GM19438 (cell line): Measurements from ENCODE around the gene ZBTB25.
"Not testable (repeated sequence)": the region's sequence is repeated elsewhere in the genome, so short reads cannot be mapped to it uniquely, and the experiment has no call there.

Source experiments
- ATAC-seq: cut with Tn5 transposase; IDR thresholded peaks from one replicate; pipeline ENCODE4 v1.9.1; 2021; ENCODE audit warnings: low read depth; ENCODE audit not compliant: unreplicated experiment

The ZBTB25 gene

GRCh38 chr14:64503434-64504309 is at the start of gene ZBTB25:
TSS of gene ZBTB25 (minus strand) at chr14:64503838. CDS start at chr14:64490533, 13,305 bp downstream.
- peak; percentile 56 for ATAC-seq

GRCh38 chr14:64550621-64551333 is 47.1 kb upstream of the ZBTB25 start:
- no peak for ATAC-seq

GRCh38 chr14:64549791-64550620 is 46.4 kb upstream of the ZBTB25 start, which contains the start of gene PPP1R36:
TSS of gene PPP1R36 (plus strand) at chr14:64549961. CDS start at chr14:64549998, 37 bp downstream.
- ATAC-seq, result no peak

GRCh38 chr14:64549016-64549415 is 45.4 kb upstream of the ZBTB25 start:
- ATAC-seq, result no peak

GRCh38 chr14:64544607-64545312 is 41.1 kb upstream of the ZBTB25 start:
- no peak for ATAC-seq

- ATAC-seq, result no peak
These were observed 39.2 kb upstream of the ZBTB25 start for GRCh38 chr14:64542836-64543201.

GRCh38 chr14:64541972-64542835 is 38.6 kb upstream of the ZBTB25 start:
- no peak for ATAC-seq

- no peak for ATAC-seq
These were observed 37.8 kb upstream of the ZBTB25 start for GRCh38 chr14:64541261-64541971.

- peak; percentile 95 for ATAC-seq
These were observed 36.9 kb upstream of the ZBTB25 start, which contains the start of gene HSPA2 for GRCh38 chr14:64540208-64541202. TSS of gene HSPA2 (plus strand) at chr14:64540741. CDS start at chr14:64540850, 109 bp downstream.

- ATAC-seq, result no peak
These were observed 33.0 kb upstream of the ZBTB25 start for GRCh38 chr14:64536488-64537245.

- ATAC-seq, result no peak
These were observed 27.9 kb upstream of the ZBTB25 start for GRCh38 chr14:64531567-64531966.

GRCh38 chr14:64525354-64525753 is 21.7 kb upstream of the ZBTB25 start:
- no peak for ATAC-seq

GRCh38 chr14:64522591-64523355 is 19.1 kb upstream of the ZBTB25 start:
- no peak for ATAC-seq

GRCh38 chr14:64520699-64521098 is 17.1 kb upstream of the ZBTB25 start:
- ATAC-seq, result no peak

- ATAC-seq, result no peak
These were observed 14.6 kb upstream of the ZBTB25 start for GRCh38 chr14:64518229-64518628.

GRCh38 chr14:64517667-64518066 is 14.0 kb upstream of the ZBTB25 start:
- ATAC-seq, result not testable (repeated sequence)
